Measurements from ENCODE around the gene SLC26A5.

SLC26A5 gene

GRCh38 chr7:103343332-103343731, 102.7 kb downstream of the SLC26A5 start:
- ATAC-seq, result no peak
- TF ChIP-seq RARB (CRISPR knock-in tag; IDR thresholded peaks at IDR 0.05), result no peak
- no peak for TF ChIP-seq POU6F1 (CRISPR knock-in tag; IDR thresholded peaks at IDR 0.05; ENCODE audit: borderline replicate concordance, low read depth)
- no peak for TF ChIP-seq ZFP30 (CRISPR knock-in tag; IDR thresholded peaks at IDR 0.05)
- TF ChIP-seq ZNF565 (CRISPR knock-in tag; conservative IDR thresholded peaks at IDR 0.05; ENCODE audit: low read depth), result no peak
- no peak for TF ChIP-seq TOX (CRISPR knock-in tag; IDR thresholded peaks at IDR 0.05; ENCODE audit: borderline replicate concordance)
- no peak for TF ChIP-seq ZNF70 (CRISPR knock-in tag; IDR thresholded peaks at IDR 0.05)
- no peak for TF ChIP-seq ZFP3 (CRISPR knock-in tag; IDR thresholded peaks at IDR 0.05)
- no peak for TF ChIP-seq ISL1 (CRISPR knock-in tag; IDR thresholded peaks at IDR 0.05)
- no peak for TF ChIP-seq OSR1 (CRISPR knock-in tag; IDR thresholded peaks at IDR 0.05)
- no peak for TF ChIP-seq ARNTL (CRISPR knock-in tag; IDR thresholded peaks at IDR 0.05; ENCODE audit: borderline replicate concordance, low read depth)
- TF ChIP-seq BACH2 (CRISPR knock-in tag; IDR thresholded peaks at IDR 0.05; ENCODE audit: borderline replicate concordance), result no peak
- TF ChIP-seq SNAI2 (CRISPR knock-in tag; IDR thresholded peaks at IDR 0.05), result no peak
- no peak for TF ChIP-seq CREB5 (CRISPR knock-in tag; IDR thresholded peaks at IDR 0.05; ENCODE audit: low read depth)
- no peak for TF ChIP-seq ZNF8 (CRISPR knock-in tag; IDR thresholded peaks at IDR 0.05)
- TF ChIP-seq CSRNP3 (CRISPR knock-in tag; IDR thresholded peaks at IDR 0.05), result no peak

GRCh38 chr7:103341466-103341865, 104.5 kb downstream of the SLC26A5 start:
- no peak for TF ChIP-seq CSRNP3 (CRISPR knock-in tag; IDR thresholded peaks at IDR 0.05)
- ATAC-seq, result no peak

- ATAC-seq, result no peak
- no peak for TF ChIP-seq POU6F1 (CRISPR knock-in tag; IDR thresholded peaks at IDR 0.05; ENCODE audit: borderline replicate concordance, low read depth)
- TF ChIP-seq SNAI2 (CRISPR knock-in tag; IDR thresholded peaks at IDR 0.05), result no peak
- TF ChIP-seq ZFP30 (CRISPR knock-in tag; IDR thresholded peaks at IDR 0.05), result no peak
- no peak for TF ChIP-seq OSR1 (CRISPR knock-in tag; IDR thresholded peaks at IDR 0.05)
- TF ChIP-seq RARB (CRISPR knock-in tag; IDR thresholded peaks at IDR 0.05), result no peak
- no peak for TF ChIP-seq BACH2 (CRISPR knock-in tag; IDR thresholded peaks at IDR 0.05; ENCODE audit: borderline replicate concordance)
- no peak for TF ChIP-seq ZNF8 (CRISPR knock-in tag; IDR thresholded peaks at IDR 0.05)
- TF ChIP-seq ESRRG (CRISPR knock-in tag; IDR thresholded peaks at IDR 0.05), result no peak
- no peak for TF ChIP-seq CSRNP3 (CRISPR knock-in tag; IDR thresholded peaks at IDR 0.05)
- no peak for TF ChIP-seq ISL1 (CRISPR knock-in tag; IDR thresholded peaks at IDR 0.05)
- no peak for TF ChIP-seq ZNF70 (CRISPR knock-in tag; IDR thresholded peaks at IDR 0.05)
Measured at GRCh38 chr7:103338864-103339263, 107.1 kb downstream of the SLC26A5 start.

GRCh38 chr7:103336761-103337160, 109.2 kb downstream of the SLC26A5 start:
- no peak for ATAC-seq
- TF ChIP-seq PATZ1 (CRISPR knock-in tag; IDR thresholded peaks at IDR 0.05; ENCODE audit: borderline replicate concordance) (no peak), OSR1 (CRISPR knock-in tag; IDR thresholded peaks at IDR 0.05) (no peak), ZNF70 (CRISPR knock-in tag; IDR thresholded peaks at IDR 0.05) (no peak), ZNF8 (CRISPR knock-in tag; IDR thresholded peaks at IDR 0.05) (no peak), ISL1 (CRISPR knock-in tag; IDR thresholded peaks at IDR 0.05) (no peak), PPARA (CRISPR knock-in tag; IDR thresholded peaks at IDR 0.05; ENCODE audit: borderline replicate concordance) (no peak), TOX (CRISPR knock-in tag; IDR thresholded peaks at IDR 0.05; ENCODE audit: borderline replicate concordance) (no peak), ZFP30 (CRISPR knock-in tag; IDR thresholded peaks at IDR 0.05) (no peak)
